ENCODE measurements around the gene NAALADL2. TPM values are rescaled to one million over a fixed set of nuclear protein-coding genes. Genes with fewer than 3 reads are reported as not detected.

The NAALADL2 gene
- total and polyA plus RNA-seq, 2 donors (not counting 3 experiments of a cell fraction or from before 2014, with no cell fraction given), result 1.1 to 4.0 TPM

- Histone ChIP-seq H3K27ac (ENCODE audit: insufficient read depth, low read depth, low read length) (no peak overlapping the region), H3K27me3 (ENCODE audit: control insufficient read depth in 2 of 2, insufficient read depth in 2 of 2, low read length in 2 of 2) (no peaks in the 10 kb centered on the region), H3K4me2 (ENCODE audit: insufficient read depth, low read length) (no peak overlapping the region), H3K36me3 (ENCODE audit: control insufficient read depth in 2 of 2, extremely low read depth in 1 of 2, insufficient read depth in 2 of 2, low read length in 2 of 2) (no peaks in the 10 kb centered on the region), H3K9me1 (replicated peaks; ENCODE audit: control insufficient read depth, extremely low read depth, insufficient read depth, low read length) (no peaks in the 10 kb centered on the region), H2AFZ (ENCODE audit: low read depth, low read length) (no peak overlapping the region), H3K9me3 (replicated peaks; ENCODE audit: control insufficient read depth, insufficient read depth, low read length) (no peaks in the 10 kb centered on the region), H3K9ac (replicated peaks; ENCODE audit: extremely low read depth, insufficient read depth, low read length) (no peak overlapping the region), H3K4me1 (ENCODE audit: control insufficient read depth, extremely low read depth, insufficient read depth, low read length) (no peaks in the 10 kb centered on the region), H3K4me3 (replicated peaks in 1 of 3; ENCODE audit: insufficient read depth in 1 of 3, low read depth in 1 of 3, low read length in 3 of 3) (no peak overlapping the region), H4K20me1 (replicated peaks; ENCODE audit: control insufficient read depth, extremely low read depth, insufficient read depth, low read length) (no peaks in the 10 kb centered on the region), H3K79me2 (ENCODE audit: control insufficient read depth, insufficient read depth, low read length) (no peaks in the 10 kb centered on the region)
- DNase-seq (ENCODE audit: low read depth, low spot score) (no peak), FAIRE-seq (no peak)
- intact Hi-C loops (cut with micrococcal nuclease) (no loop called here), dilution Hi-C loops (cut with MboI; ENCODE audit: extremely low pct_ligation_motif_present, low sequenced_read_pairs) (no loop called here)
- ChIA-PET CTCF (no interaction called here), POLR2A (no interaction called here)
- TF ChIP-seq POLR2A (IDR thresholded peaks at IDR 0.05; ENCODE audit: low read depth, low read length) (no peak), MYC (IDR thresholded peaks at IDR 0.05; ENCODE audit: low read depth, low read length) (no peak), GATA2 (IDR thresholded peaks at IDR 0.05; ENCODE audit: insufficient read depth, insufficient read length, low read depth, low read length) (no peak), POLR2AphosphoS5 (IDR thresholded peaks at IDR 0.05; ENCODE audit: insufficient read depth, low read depth, low read length) (no peak), MAX (IDR thresholded peaks at IDR 0.05; ENCODE audit: insufficient read depth, insufficient read length) (no peak), CTCF (IDR thresholded peaks at IDR 0.05; ENCODE audit: extremely low read depth in 1 of 2, insufficient read depth in 1 of 2, low read depth in 1 of 2, low read length in 2 of 2) (no peak), FOS (IDR thresholded peaks at IDR 0.05; ENCODE audit: borderline replicate concordance, insufficient read depth, low read length) (no peak), JUN (IDR thresholded peaks at IDR 0.05; ENCODE audit: borderline replicate concordance, insufficient read depth, insufficient read length, low read depth) (no peak), EZH2 (IDR thresholded peaks at IDR 0.05; ENCODE audit: borderline replicate concordance, low read depth, low read length, severe bottlenecking) (no peak)
- no TSS peak for BruUV-seq (replicated peaks)
Observed at GRCh38 chr3:175107231-175107630, 248.1 kb downstream of the NAALADL2 start.

Measured in endothelial cell of umbilical vein (primary cell).